ENCODE data around the gene TYW3.

The TYW3 gene

GRCh38 chr1:74791491-74791890, 58.5 kb downstream of the TYW3 start:
- DNase-seq (ENCODE audit: low spot score): no peak

GRCh38 chr1:74799119-74799657, 66.2 kb downstream of the TYW3 start:
- no peak for DNase-seq (ENCODE audit: low spot score)

GRCh38 chr1:74811436-74812179, 78.7 kb downstream of the TYW3 start:
- DNase-seq (ENCODE audit: low spot score): no peak

GRCh38 chr1:74812180-74812541, 79.2 kb downstream of the TYW3 start:
- DNase-seq (ENCODE audit: low spot score): no peak
